ENCODE results near the gene FLNB. TPM values are rescaled to one million over a fixed set of nuclear protein-coding genes. Genes with fewer than 3 reads are reported as not detected.
A peak's percentile ranks its signal among the peaks of the same experiment; 100 is the strongest.

The FLNB gene
- polyA plus RNA-seq, 3 donors: 0.47 to 4.0 (median 2.1) TPM

- Histone ChIP-seq H3K9me3 (replicated peaks in 1 of 2; ENCODE audit: control insufficient read depth in 1 of 2, insufficient read depth in 1 of 2, low read length in 2 of 2) (no peaks in the 10 kb centered on the region), H2AFZ (ENCODE audit: insufficient read depth, low read depth, low read length, poor library complexity, severe bottlenecking) (peak overlapping the region; percentile 74), H3K36me3 (replicated peaks in 1 of 2; ENCODE audit: control insufficient read depth in 1 of 2, insufficient read depth in 2 of 2, low read length in 2 of 2) (peaks cover 21 to 75% of the 10 kb centered on the region in 2 donors), H3K9ac (ENCODE audit: insufficient read depth, low read length, poor library complexity, severe bottlenecking) (no peak overlapping the region), H3K4me3 (replicated peaks in 1 of 3; ENCODE audit: low read depth in 2 of 3, low read length in 3 of 3) (peak overlapping the region in 1 of 3 experiments; percentile 43), H3K4me1 (ENCODE audit: control insufficient read depth in 1 of 2, insufficient read depth in 2 of 2, low read length in 2 of 2) (peaks cover 6 to 10% of the 10 kb centered on the region in 2 donors), H3K27me3 (ENCODE audit: control insufficient read depth in 2 of 2, insufficient read depth in 2 of 2, low read length in 2 of 2) (no peaks in the 10 kb centered on the region), H3K79me2 (ENCODE audit: insufficient read depth, low read length) (no peaks in the 10 kb centered on the region), H3K4me2 (replicated peaks; ENCODE audit: extremely low read depth, low read length, poor library complexity, severe bottlenecking) (peak overlapping the region; percentile 57), H4K20me1 (ENCODE audit: insufficient read depth, low read length) (no peaks in the 10 kb centered on the region), H3K27ac (ENCODE audit: low read depth in 1 of 2, low read length in 2 of 2) (peak overlapping the region in 1 of 2 donors; percentile 39)
- Mint-ChIP-seq H3K9me3 (no peaks in the 10 kb centered on the region), H3K36me3 (peaks cover 60 to 74% of the 10 kb centered on the region in 2 donors), H3K27me3 (ENCODE audit: low read depth in 3 of 3) (no peaks in the 10 kb centered on the region), H3K4me3 (peak overlapping the region; percentile 66 to 82), H3K4me1 (peaks cover 10% of the 10 kb centered on the region), H3K27ac (peak overlapping the region in 6 of 7 donors; percentile 61 to 81 (median 72))
- intact Hi-C loops (cut with micrococcal nuclease): no loop called here
- TF ChIP-seq CTCF (IDR thresholded peaks at IDR 0.05): no peak
- WGBS (ENCODE audit: insufficient coverage): 4% methylated on average over 9 of the region's 10 CpGs
- peak in 2 of 3 donors; percentile 5 to 12 for DNase-seq
Observed at GRCh38 chr3:58120075-58120812, 112.0 kb downstream of the FLNB start.

GRCh38 chr3:58121183-58121582 is 113.0 kb downstream of the FLNB start:
- H3K79me2 ChIP-seq (ENCODE audit: insufficient read depth, low read length): no peaks in the 10 kb centered on the region
- Mint-ChIP-seq H3K4me3 (no peak overlapping the region), H3K4me1 (peaks cover 10% of the 10 kb centered on the region), H3K36me3 (peaks cover 66 to 77% of the 10 kb centered on the region in 2 donors), H3K27ac (peak overlapping the region in 1 of 7 donors; percentile 41), H3K9me3 (no peaks in the 10 kb centered on the region), H3K27me3 (ENCODE audit: low read depth in 3 of 3) (peaks cover 0 to under 1% (median 0%) of the 10 kb centered on the region in 3 donors)
- peaks cover 26 to 75% of the 10 kb centered on the region in 2 donors for H3K36me3 ChIP-seq (replicated peaks in 1 of 2; ENCODE audit: control insufficient read depth in 1 of 2, insufficient read depth in 2 of 2, low read length in 2 of 2)
- H2AFZ ChIP-seq (ENCODE audit: insufficient read depth, low read depth, low read length, poor library complexity, severe bottlenecking): no peak overlapping the region
- intact Hi-C loops (cut with micrococcal nuclease): no loop called here
- no peaks in the 10 kb centered on the region for H3K27me3 ChIP-seq (ENCODE audit: control insufficient read depth in 2 of 2, insufficient read depth in 2 of 2, low read length in 2 of 2)
- H3K9ac ChIP-seq (ENCODE audit: insufficient read depth, low read length, poor library complexity, severe bottlenecking): no peak overlapping the region
- no peak for DNase-seq
- H3K4me3 ChIP-seq (replicated peaks in 1 of 3; ENCODE audit: low read depth in 2 of 3, low read length in 3 of 3): no peak overlapping the region
- 98% methylated on average over 11 of the region's 11 CpGs for WGBS (ENCODE audit: insufficient coverage)
- no peak overlapping the region for H3K27ac ChIP-seq (ENCODE audit: low read depth in 1 of 2, low read length in 2 of 2)
- peaks cover 6 to 10% of the 10 kb centered on the region in 2 donors for H3K4me1 ChIP-seq (ENCODE audit: control insufficient read depth in 1 of 2, insufficient read depth in 2 of 2, low read length in 2 of 2)
- no peaks in the 10 kb centered on the region for H3K9me3 ChIP-seq (replicated peaks in 1 of 2; ENCODE audit: control insufficient read depth in 1 of 2, insufficient read depth in 1 of 2, low read length in 2 of 2)
- H3K4me2 ChIP-seq (replicated peaks; ENCODE audit: extremely low read depth, low read length, poor library complexity, severe bottlenecking): no peak overlapping the region
- H4K20me1 ChIP-seq (ENCODE audit: insufficient read depth, low read length): no peaks in the 10 kb centered on the region
- TF ChIP-seq CTCF (IDR thresholded peaks at IDR 0.05): no peak
